NCI-H128 (cell line): ENCODE data around the gene ZNF280B.
"Not testable (repeated sequence)": the region's sequence is repeated elsewhere in the genome, so short reads cannot be mapped to it uniquely, and the experiment has no call there.

Source experiments
- DNase-seq: peaks from one replicate; lab custom pipeline; 2025; ENCODE audit not compliant: unreplicated experiment; lab: John Stamatoyannopoulos, UW

ZNF280B gene

DNA sequence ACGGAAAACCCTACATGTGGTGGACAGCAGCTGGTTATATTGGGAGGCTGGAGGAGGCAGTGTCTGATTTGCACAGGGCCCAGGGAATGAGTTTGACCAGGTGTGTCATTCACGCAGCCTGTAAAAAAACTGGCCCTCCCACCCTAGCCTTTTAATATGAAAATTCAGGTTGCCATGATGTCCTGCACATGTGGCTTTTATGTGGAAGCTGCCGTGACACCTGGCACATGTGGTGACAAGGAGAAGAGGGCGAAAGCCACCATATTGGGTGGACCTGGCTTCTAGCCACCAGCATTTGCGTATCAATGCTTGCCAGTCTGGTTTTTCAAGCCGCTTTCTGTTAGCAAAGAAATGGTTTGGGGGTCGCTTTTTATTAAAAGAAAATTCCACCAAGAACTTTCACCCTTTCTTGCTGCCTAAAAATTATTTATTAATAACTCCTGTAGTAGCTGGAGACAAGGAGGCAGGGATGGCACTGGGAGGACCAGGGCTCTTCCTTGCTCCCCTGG lies 43.4 kb downstream of the ZNF280B start:
- no peak for DNase-seq

DNA sequence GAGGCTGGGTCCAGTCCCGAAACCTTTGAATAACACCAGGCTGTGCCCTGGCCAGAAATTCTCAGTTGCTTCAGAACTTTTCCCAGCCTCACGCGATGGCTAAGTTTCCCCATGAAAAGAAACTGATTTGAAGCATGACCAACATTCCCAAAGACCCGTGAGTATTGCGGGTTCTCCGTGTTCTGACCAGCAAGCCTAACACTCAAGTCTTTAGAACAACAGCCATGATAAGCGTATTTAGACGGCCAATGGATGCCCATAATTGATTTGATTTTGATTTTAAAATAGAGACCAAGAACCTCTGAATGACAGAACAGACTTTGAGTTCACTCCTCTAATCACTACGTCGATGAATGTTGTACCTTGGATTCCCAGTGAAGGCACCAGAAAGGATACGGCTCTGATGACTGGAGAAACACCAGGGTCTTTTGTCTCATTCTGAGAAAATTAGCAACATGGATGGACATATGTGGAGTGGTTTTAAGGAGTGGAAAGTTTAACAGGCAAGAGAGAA lies 43.9 kb downstream of the ZNF280B start:
- DNase-seq = no peak

- no peak for DNase-seq
Observed at GRCh38 chr22:22463855-22464540, 44.5 kb downstream of the ZNF280B start.

DNA sequence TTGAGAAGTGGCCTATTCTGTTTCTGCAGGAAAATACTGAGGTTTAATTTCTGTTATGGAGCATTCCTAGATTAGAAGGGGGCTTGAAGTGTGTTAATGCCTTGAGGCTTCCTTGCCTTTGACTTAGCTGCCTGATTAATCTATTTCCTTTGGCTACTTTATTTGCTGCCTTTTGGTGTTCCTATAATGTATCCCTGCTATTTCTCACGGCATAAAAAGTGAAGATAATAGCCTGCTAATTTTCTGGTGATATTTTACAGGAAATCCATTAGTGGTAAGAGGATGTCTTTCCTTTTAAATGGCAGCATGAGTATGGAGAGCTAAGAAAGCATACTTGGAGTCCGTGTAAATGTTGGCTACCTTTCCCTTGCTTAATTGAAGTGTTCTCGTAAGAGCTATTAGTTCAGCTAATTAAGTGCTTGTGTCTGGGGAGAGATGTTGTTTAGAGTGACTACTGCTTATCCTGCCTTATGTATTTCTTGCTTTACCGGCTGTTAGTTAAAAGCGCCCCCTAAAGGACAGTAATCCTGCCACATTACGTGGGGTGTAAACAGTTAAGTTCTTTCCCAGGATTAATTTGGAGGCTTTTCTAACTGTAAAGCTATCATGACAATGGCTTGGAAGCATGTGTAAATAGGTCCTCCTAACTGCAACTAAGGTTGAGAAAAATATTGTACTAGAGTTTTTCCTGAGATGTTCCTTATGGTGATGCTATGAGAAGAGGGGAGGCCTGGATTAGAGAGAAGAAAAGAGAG lies 45.6 kb downstream of the ZNF280B start:
- DNase-seq = no peak

DNA sequence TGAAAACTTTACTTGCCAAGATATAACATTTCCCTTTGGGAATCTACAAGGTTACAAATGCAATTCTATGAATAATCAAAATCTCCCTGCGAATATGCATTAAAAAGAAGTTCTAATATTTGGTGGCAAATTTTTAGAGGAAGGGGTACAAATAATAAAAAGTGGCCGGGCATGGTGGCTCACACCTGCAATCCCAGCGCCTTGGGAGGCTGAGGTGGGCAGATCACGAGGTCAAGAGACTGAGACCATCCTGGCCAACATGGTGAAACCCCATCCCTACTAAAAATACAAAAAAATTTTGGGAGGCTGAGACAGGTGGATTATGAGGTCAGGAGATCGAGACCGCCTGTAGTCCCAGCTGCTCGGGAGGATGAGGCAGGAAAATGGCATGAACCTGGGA lies 47.0 kb downstream of the ZNF280B start:
- no peak for DNase-seq

GRCh38 chr22:22461111-22461510 lies 47.4 kb downstream of the ZNF280B start:
- DNase-seq = no peak

GRCh38 chr22:22460635-22461034 lies 47.9 kb downstream of the ZNF280B start:
- no peak for DNase-seq

- DNase-seq = no peak
Observed at GRCh38 chr22:22460060-22460459, 48.5 kb downstream of the ZNF280B start.

GRCh38 chr22:22458896-22459588 lies 49.5 kb downstream of the ZNF280B start:
- no peak for DNase-seq

GRCh38 chr22:22458387-22458786 lies 50.2 kb downstream of the ZNF280B start:
- DNase-seq = no peak

DNA sequence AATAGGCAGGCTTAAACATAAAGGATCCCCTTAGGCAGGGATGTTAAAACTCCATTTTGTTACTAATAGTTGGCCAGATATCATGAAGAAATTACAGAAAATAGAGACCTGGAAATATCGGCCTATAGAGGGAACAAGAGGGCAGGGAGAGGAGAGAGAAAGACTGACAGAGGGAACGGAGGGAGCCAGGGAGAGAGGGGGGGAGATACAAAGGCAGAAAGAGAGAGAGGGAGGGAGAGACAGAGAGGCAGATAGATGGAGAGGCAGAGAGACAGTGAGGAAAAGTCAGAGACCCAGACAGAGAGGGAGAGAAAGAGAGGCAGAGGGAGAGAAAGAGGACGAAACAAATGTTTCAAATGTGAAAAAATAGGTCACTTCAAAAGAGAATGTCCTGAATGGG lies 53.5 kb downstream of the ZNF280B start:
- no peak for DNase-seq

DNA sequence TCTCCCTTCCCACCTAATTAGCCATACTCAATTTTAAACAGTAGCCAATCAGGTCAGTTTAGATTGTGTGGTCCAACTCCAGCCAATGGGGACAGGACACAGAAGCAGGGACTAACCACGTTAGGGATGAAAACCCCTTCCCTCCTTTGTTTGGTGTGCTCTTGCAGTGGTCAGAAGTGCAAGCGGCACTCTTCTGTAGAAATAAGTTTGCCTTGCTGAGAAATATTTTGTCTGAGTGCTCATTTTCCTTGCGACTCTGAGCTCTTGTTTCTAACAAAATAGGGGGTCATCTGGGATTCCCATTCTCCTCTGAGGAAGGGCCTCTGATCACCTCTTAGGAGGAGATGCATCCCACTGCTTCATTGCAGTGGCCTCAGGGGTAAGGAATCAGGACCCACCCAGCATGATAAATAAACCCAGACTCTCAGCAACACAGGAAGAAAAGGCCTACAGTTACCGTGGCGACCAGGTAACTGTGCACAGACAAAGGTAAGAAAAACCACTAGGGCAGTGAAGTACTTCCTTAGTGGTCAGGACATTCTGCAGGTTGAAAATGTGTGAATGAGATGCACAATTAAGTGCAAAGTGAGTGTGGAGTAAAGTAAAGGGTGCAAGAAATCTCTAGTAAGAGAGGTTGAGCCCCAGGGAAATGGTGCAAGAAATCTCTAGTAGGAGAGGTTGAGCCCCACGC lies 55.4 kb downstream of the ZNF280B start:
- DNase-seq = no peak

- DNase-seq = no peak
Observed at GRCh38 chr22:22452211-22452610, 56.3 kb downstream of the ZNF280B start.

- no peak for DNase-seq
Observed at GRCh38 chr22:22450343-22450839, 58.2 kb downstream of the ZNF280B start.

DNA sequence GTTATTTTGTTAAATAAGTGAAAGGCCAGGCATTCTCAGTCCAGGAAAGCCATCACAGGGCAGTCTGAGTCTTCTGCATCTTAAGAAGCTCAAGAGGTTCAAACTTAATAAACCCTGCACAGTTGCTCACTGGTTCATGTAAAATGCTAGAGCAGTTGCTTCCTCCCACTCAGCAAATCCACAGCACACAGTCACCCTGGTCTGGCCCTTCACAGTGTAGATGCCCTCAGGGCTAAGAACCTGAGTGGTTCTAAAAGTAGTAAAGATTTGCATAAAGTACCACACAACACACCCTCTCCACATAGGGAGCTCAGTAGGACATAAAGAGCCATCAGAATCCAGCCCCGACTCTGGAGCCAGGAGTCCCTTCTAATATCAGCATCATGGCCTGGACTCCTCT lies 58.7 kb downstream of the ZNF280B start:
- no peak for DNase-seq

DNA sequence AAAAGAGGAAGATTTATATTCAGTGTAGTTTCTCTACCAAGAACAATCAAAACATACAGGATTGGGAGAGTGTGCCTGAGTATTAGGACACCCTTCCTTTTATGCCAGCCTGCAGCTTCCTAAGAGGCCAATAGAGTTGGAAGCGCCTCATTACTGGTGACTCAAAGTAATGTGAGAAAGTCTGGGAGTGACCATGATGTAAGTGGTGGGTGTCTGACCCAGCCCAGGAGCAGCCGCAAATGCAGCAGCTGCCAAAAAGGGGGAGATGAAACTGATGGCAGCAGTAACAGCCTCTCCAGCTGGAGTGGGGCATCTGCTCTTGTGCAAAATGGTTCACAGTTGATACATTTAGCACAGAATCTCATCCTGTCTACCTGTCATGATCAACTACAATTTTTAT lies 62.0 kb downstream of the ZNF280B start:
- DNase-seq = no peak

- DNase-seq = not testable (repeated sequence)
Observed at GRCh38 chr22:22444007-22444589, 64.4 kb downstream of the ZNF280B start.

- no peak for DNase-seq
Observed at GRCh38 chr22:22442928-22443709, 65.4 kb downstream of the ZNF280B start.

GRCh38 chr22:22441626-22442025 lies 66.9 kb downstream of the ZNF280B start:
- DNase-seq = not testable (repeated sequence)

- no peak for DNase-seq
Observed at GRCh38 chr22:22440188-22440587, 68.4 kb downstream of the ZNF280B start.
